Activated naive CD4-positive, alpha-beta T cell treated with Interleukin-2 at 50 U/mL for 16 hours (primary cell): Measurements from ENCODE around the gene EMC9.
A peak's percentile ranks its signal among the peaks of the same experiment; 100 is the strongest.

Experiments used
- DNase-seq: peaks from one replicate; pipeline ENCODE4 v3.0.0-alpha.2; 2020

The EMC9 gene

DNA sequence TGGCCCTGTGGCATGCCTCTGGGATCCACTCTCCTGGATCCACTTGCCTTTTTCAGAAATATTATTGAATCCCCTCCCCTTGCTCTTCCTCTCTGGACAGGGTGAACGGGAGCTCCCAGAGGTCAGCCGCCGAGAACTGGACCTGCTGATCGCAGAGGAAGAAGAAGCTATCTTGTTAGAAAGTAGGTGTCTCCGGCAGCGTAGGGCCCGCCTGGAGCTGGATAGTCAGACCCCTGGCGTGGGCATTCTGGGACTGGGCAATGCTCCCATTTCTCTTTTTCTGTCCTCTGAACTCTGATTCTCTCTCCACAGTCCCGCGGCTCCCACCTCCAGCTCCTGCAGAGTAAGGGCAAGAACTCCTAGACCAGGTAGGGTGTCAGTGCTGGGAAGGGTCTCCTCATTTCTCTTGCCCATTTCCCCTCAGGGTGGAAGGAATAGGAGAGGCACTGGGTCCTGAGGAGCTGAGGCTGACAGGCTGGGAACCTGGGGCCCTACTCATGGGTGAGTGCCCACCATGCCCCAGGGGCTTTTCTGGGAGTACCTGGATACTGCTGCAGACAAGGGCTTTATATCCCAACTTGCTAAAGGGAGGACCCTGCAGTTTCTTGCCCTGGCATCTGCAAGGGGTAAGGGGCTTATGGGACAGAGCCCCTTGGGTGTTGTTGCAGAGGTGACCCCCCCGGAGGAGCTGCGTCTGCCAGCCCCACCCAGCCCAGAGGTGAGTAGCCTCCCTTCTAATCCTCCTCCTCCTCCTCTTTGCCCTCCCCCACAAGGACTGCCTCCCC lies 35.8 kb upstream of the EMC9 start:
- no peak for DNase-seq

GRCh38 chr14:24176599-24176998 lies 35.2 kb upstream of the EMC9 start:
- no peak for DNase-seq

DNA sequence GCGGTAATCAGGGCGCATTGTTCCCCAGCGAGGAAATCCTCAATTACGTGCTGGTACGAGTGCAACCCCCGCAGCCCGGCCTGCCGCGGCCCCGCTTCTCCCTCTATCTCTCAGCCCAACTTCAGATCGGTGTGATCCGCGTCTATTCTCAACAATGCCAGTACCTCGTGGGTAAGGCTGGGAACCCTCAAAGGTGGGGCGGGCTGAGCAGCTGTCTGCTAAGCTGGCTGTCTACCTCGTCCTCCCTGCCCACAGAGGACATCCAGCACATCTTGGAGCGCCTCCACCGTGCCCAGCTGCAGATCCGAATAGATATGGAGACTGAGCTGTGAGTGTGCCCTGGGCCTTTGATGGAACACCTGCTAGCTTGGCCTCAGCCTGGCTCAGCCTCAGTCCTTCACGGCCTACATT lies 31.5 kb upstream of the EMC9 start:
- no peak for DNase-seq

DNA sequence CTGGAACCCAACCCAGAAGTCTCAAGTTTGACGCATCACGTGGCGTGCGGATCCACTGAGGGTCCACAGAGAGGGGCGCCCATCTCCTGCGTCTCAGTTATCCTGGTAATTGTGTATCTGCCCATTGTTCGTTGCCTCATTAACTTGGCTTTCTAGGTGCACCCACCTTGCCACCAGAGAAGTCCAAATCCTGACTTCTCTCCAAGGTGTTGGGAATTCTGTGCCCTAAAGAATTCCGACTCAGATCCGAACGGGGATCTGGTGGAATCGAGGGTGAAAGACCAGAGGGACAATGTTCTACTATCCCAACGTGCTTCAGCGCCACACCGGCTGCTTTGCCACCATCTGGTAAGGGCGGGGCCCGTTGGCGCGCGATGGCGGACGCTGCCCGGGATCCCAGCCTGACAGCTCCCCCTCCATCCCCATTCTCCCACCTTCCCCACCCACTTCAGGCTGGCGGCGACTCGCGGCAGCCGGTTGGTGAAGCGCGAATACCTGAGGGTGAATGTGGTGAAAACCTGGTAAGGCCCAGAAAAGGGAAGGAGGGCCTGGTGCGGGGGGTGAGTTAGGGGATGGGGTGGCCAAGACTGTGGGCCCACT lies 31.0 kb upstream of the EMC9 start:
- no peak for DNase-seq

DNA sequence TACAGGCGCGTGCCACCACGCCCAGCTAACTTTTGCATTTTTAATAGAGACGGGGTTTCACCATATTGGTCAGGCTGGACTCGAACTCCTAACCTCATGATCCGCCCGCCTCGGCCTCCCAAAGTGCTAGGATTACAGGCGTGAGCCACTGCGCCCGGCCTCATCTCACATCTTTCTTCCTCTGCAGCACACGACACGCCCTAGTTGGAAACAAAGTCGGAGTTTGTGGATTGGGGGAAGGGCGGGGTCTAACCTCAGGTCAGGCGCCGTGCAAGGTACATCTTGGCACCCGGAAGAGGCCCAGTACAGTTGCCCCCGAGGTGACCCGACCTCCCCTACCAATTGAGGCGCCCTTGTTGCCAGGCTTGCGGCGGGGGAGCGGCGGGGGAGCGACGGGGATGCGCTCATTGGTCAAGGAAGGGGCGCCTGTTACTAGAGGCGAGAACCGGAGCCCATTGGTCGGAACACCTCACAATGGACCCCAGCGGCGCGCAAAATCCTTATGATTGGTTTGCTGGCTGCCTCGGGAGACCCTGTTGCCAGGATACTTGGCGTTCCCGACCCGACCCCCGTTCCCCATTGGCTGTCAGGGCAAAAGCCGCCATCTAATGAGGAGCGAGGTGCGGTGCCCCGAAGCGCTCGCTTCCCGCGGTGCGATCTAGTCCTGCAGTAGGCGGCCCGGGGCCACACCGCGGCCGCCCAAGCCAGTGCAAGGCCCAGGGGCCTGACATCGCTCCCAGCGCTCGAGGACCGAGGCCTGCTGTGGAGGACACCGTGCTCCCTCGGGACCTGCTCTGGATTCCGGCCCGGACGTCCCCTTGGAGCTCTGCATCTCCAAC lies 30.2 kb upstream of the EMC9 start, which contains the start of gene REC8:
Gene REC8, plus strand, starts transcription at position 659 of the 839 bp plus-strand sequence. CDS start 473 bp downstream, outside the sequence.
- peak; percentile 67 for DNase-seq

DNA sequence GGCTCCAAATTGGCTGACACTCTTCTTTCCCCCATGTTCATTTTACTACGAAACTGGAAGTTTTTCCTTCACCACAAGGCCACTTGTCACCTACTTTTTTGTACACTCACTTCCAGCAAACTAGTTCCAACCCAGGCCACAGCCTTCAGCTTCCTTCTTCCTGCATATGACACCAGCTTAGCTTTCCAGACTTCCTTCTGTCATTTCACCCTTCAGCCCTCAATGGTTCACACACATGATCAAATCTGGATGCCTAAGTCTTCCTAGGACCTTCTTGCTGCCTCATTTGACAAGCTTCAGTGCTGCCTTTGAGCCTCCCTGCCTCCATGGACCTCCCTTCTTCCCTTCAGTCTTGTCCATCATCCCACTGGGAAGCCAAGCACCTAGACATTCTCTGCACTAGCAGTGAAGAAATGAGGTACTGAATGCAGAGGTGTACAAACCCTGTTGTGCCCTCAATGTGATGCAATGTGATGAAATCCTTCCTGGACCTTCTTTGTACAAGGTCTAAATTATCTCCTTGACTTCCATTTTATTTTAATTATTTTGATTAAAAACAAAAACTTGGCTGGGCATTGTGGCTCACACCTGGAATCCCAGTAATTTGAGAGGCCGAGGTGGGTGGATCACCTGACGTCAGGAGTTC lies 26.2 kb upstream of the EMC9 start:
- no peak for DNase-seq

DNA sequence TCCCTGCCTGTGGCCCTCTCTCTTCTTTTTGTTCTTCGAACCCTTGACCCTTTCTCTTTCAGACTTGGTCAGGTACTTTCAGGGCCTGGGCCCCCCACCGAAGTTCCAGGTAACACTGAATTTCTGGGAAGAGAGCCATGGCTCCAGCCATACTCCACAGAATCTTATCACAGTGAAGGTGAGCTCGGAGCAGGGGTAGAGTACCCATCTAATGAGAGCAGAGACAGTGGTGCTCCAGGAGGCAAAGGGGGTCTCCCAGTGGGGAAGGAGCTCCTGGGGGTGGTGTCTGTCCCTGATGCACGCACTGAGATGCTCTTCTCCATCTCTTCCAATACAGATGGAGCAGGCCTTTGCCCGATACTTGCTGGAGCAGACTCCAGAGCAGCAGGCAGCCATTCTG lies 24.4 kb upstream of the EMC9 start:
- no peak for DNase-seq

GRCh38 chr14:24164518-24164991 lies 23.2 kb upstream of the EMC9 start:
- DNase-seq: no peak

GRCh38 chr14:24162093-24162492 lies 20.7 kb upstream of the EMC9 start:
- DNase-seq: peak; percentile 40

DNA sequence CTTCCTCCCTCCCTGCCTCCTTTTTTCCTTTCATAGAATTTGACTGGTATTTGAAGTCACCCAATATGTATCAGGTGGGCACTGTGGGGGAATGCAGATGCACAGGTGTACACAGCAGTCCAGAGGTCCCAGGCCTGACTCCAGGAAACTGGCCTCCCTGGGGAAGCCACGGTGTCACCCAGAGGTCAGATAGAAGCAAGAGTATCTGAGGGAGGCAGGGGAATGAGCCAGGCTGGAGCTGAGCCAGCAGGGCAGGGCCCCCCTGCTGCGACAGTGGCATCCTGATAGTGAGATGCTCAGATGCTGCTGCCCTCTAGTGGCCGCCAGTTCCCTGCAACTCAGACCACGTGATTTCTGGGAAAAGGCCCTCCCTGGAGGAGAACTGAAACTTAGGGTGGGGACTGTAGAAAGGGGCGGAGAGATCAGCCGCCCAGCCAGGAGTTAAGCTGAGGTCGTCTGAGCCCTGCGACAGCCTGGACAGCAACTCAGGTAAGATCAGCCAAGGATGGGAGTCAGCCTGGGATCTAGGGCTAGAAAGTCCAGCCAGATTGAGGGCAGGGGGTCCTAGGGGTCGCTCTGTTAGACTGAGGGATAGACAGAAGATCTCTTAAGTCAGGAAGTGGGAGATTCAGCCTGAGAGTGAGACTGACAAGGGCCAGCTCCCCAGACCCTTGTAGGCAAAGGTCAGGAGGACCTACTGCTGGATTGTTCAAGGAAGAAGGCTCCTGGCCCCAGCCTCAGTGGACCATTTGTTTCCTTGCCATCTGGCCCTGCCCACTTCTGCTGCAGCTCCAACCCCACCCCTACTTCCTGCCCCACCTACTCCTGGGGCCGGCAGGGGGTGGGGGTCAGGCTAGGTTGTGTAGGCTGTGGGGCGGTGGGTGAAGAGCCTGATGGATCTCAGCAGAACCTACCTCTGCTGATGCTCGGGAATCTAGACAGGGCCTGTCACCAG lies 19.7 kb upstream of the EMC9 start, which contains the start of gene IRF9:
Gene IRF9, plus strand, starts transcription at position 416 of the 955 bp plus-strand sequence. CDS start 880 bp downstream, outside the sequence.
- DNase-seq: peak; percentile 98

- no peak for DNase-seq
These were observed 19.1 kb upstream of the EMC9 start for GRCh38 chr14:24160499-24160849.

- no peak for DNase-seq
These were observed 18.5 kb upstream of the EMC9 start for GRCh38 chr14:24159777-24160498.

GRCh38 chr14:24157331-24157730 lies 15.9 kb upstream of the EMC9 start:
- DNase-seq: no peak

DNA sequence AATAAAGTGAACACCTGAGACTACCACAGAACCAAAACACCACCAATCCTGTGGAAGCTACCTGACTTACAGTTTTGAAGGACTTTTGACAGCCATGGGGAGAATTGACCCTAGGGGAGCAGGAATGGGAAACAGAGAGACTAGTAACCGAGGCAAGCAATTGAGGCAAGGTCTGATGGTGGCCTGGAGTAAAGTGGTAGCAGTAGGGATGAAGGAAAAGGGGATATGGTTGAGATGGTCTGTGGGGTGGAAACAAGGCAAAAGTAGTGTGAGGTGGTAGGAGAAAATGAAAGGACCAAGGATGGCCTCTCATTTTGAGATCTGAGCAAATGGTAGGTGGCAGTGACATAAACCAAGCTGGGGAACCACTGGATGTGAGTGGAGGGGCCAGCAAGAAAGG lies 15.4 kb upstream of the EMC9 start:
- DNase-seq: no peak

GRCh38 chr14:24155100-24155499 lies 13.7 kb upstream of the EMC9 start:
- DNase-seq: no peak

GRCh38 chr14:24151404-24152080 lies 10.2 kb upstream of the EMC9 start:
- no peak for DNase-seq

DNA sequence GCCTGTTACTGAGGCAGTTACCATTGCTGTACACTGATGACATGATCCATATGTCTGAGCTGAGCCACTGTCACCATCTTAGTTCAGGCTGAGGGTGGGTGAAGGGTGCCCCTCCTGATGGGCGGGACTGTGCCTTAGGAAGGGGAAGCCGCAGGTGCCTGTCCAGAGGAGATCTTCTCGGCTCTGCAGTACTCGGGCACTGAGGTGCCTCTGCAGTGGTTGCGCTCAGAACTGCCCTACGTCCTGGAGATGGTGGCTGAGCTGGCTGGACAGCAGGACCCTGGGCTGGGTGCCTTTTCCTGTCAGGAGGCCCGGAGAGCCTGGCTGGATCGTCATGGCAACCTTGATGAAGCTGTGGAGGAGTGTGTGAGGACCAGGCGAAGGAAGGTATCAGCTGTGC lies 9.6 kb upstream of the EMC9 start:
- no peak for DNase-seq

- DNase-seq: no peak
These were observed 9.2 kb upstream of the EMC9 start for GRCh38 chr14:24150567-24150966.

GRCh38 chr14:24150061-24150460 lies 8.7 kb upstream of the EMC9 start:
- no peak for DNase-seq

DNA sequence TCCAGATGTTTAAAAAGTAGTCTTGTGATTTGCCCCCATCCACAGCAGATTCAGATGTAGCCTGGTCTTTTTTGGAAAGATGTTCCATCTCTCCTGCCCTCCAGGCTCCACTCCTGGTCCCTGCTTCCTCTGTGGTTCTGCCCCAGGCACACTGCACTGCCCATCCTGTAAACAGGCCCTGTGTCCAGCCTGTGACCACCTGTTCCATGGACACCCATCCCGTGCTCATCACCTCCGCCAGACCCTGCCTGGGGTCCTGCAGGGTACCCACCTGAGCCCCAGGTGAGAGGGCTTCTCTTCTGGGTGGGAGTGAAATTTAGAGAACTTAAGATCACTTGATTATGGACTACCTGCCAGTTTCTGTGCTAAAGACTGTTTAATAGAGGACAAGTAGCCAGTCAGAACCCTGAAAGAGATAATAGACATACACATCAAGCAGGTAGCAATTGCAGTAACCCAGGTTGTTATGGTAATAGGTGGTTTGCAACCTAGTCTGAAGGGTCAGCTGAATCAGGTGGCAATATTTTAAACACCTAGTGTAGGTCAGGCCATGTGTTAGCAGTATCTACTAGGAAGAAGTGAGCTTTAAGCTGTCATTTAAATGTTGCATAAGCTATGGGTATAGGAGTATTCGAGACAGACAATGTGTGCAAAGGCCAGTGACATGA lies 8.0 kb upstream of the EMC9 start:
- no peak for DNase-seq
